GM21447 (cell line): ENCODE data around the gene ROBO3.

Experiments used
- ATAC-seq: cut with Tn5 transposase; IDR thresholded peaks from one replicate; pipeline ENCODE4 v1.9.1; 2021; ENCODE audit not compliant: unreplicated experiment

The ROBO3 gene

DNA sequence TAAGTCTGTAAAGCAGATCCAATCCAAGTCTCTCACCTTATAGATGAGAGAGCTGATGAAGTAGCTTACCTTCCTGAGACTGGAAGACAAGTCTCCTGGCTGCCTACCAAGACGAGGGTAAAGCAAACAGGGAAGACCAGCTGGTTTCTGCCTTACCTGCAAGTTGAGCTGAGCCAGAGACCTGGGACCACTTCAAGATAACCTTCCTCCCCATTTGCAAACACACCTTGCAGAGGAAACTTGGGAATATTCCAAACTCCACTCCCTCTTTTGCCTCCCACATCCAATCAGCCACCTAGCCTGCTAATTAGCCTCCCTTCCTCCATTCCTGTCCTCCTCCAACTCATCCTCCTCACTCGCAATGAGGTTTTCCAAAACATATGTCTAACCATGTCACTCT lies 23.4 kb upstream of the ROBO3 start:
- ATAC-seq, result no peak

DNA sequence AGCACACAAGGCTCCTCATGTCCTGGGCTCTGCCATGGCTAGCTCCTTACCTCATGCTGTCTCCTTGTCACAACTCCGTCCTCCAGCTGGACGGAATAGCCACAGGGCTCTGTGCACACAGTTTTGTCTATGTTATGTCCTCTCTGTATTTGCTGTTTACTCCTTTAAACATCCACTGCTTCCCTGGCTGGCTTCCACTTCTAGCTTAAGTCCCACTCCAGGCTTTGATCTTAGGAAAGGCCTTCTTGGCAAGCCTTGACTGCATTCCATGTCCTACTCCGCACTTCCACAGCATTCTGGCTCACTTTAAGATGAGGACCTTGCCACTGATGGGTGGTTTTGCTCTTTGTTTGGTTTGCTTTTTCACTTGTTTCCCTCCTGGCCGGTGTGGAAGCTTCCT lies 22.9 kb upstream of the ROBO3 start:
- ATAC-seq, result no peak

DNA sequence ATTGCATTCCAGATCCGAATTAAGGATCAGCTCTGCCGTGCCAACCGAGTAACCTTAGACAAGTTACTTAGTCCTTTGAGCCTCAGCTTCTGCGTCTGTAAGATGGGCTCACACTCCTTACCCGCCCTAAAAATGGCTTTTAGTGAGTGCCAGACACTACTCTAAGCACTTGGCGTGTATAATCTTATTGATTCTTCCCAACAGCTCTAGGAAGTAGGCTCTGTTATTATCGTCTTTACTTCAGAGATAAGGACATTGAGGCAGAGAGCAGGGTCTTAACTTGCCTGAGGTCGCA lies 21.7 kb upstream of the ROBO3 start:
- ATAC-seq, result no peak

DNA sequence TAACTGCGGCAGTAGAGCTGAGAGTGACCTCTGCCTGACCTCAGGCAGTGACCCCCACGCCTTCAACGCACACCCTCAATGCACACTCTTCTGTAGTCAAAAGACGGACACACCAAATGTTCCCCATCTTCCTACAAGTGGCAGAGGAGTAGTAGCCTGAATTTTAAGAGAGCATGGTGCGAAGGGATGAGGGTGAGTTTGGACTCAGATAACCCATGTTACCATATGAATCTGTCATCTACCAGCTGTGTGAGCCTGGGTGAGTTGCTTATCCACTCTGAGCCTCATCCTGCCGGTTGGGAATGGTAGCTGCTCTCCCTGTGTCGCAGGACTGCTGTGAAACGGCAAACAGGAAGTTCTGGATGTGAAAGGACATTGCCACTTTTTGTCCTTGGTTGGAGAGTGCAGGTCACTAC lies 20.6 kb upstream of the ROBO3 start:
- no peak for ATAC-seq

DNA sequence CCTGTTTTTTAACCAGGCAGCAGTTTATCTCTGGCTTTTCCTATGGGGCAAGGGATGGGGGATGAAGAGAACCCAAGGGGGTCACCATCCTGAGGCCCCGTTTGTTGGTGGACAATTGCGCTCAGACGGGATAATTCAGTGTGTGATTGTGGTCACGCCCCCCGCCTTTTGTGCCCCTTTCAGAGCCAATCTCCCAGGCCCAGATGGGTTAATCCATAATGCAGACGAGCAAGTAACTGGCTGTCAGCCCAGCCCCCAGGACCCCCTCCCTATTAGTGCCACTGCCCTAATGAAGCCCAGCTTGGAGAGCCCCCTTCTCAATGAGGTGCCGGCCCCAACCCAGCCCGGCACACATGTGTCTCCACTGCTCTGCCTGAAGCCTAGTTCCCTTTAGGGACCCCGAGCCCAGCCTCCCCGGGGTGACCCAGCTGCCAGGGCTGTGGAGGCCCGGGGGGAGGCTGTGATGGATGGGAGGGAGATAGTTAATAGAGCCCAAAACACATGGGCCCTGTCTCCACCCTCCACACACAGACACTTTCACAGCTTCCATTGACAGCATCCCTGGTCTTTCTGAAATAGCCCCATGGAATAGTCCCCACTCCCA lies 19.1 kb upstream of the ROBO3 start:
- no peak for ATAC-seq

DNA sequence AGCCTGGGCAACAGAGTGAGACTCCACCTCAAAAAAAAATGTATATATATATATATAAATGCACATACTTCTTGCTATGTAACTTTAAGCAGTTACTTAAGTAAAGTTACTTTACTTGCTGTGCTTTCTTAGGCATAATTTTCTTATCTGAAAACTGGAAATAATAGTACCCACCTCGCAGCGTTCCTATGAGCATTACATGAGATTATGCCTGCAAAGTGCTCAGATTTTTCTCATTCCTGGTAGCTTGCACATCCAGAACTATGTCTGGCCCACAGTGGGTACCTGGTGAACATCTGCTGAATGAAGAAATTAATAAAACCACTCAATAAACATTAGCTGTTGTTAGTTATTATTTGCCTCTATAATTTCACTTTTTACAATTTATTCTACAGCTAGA lies 6.1 kb upstream of the ROBO3 start:
- ATAC-seq, result no peak

DNA sequence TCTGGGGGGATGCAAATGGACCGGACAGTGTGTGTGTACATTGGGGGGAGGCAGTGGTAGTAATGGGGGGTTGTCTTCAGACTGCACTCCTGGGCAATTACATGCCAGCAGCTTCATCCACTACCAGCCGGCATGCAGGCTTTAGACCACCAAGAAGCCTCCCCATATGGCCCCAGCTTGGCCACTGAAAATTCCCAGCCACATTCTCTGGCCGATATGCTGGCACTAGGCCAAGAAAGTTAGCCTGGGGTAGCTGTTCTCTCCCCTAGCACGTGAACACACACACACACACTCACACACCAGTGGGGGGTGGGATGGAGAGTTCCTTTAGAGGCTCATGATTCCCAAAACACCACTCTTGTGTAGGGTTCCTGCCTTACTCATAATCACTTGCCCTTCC lies 3.6 kb upstream of the ROBO3 start:
- no peak for ATAC-seq

DNA sequence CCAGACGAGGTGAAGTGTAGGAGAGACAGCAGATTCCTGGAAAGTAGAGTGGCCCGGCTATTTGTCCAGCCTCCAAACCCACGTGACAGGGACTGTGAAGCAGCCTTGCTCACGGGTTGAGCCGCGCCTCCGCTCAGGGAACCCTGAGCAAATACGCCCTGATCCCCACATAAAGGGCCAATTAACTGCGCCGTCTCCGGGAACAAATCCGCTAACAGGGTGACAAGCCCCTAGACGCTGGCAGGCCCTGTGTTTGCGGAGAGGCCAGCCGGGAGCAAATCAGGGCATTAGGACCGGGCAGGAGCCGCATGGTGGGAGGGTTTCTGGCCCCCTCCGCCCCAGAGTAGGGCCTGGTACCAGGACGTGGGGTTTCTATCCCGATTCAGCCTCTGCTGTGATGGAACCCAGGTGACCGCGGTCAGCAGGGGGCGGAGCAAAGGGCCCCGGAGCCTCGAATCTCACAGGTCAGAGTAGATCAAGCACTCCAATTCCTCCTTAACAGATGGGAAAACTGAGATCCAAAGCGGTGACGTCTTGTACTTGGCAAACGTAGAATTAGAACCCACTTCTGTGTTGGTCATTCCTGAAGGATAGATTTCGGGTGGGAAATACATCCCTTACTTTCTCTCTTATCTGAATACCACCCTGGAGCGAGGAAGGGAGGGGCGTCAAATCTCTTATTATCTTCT lies 2.0 kb upstream of the ROBO3 start:
- no peak for ATAC-seq

DNA sequence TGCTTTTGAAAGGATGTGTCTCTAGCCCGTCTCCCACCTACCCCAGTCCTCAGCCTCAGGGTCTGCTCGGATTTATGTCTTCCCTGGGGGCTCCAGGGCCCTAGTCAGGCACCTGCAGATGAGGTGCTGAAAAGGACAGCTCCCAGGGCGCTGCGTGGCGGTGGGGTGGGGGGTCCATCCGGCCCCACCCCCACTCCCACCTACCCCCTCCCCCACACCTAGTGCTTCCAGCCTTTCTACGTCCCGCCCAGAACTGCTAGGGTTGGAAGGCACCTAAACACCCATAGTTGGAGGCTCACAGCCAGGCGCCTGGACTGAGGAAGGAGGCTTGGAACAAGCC lies 1.4 kb upstream of the ROBO3 start:
- ATAC-seq, result no peak

DNA sequence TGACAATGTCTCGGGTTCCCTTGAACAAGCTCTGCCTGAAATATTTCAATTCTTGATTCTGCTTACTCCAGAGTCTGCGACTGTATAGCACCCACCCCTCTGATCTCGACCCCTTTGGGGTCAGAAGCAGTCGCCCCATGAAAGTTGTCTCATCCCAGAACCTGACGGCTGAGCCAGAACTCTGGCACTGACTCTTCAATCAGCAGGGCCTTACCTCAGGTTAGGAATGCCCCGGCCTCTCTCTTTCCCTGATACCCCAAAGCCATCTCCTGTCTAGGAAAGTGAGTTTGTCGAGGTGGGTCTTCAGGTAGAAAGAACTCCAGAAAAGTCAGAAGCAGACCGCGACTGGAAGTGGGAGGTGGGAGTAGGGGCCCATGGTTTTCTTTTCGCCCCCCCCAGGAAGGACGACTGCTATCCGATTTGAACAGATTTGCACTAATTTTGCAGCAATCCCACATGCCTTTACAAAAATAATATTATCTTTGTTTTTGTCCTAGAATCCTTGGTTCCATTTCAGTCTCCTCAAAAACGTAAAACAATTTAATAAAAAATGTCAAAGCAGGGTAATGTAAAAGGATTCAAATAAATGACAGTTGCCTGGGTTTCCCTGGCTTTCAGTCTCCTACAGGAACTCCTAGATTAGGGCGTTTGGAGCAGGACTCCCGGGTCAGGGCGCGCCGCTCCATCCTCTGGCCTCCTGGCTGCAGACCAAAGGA lies 898 bp upstream of the ROBO3 start:
- ATAC-seq, result no peak

DNA sequence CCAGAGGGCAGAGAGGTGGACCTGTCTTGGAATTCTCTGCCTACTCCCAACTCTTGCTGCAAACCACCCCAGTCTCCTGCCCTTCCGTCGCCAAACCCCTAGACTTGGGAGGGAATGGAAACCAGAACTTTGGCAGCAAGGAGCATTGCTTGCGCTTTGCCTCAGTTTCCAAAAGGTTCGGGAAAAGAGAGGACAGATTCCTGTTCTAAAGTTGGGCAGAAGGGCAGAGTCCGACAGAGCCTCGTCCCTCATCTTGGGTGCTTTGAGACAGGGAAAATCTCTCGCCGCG lies 396 bp upstream of the ROBO3 start:
- ATAC-seq, result no peak

DNA sequence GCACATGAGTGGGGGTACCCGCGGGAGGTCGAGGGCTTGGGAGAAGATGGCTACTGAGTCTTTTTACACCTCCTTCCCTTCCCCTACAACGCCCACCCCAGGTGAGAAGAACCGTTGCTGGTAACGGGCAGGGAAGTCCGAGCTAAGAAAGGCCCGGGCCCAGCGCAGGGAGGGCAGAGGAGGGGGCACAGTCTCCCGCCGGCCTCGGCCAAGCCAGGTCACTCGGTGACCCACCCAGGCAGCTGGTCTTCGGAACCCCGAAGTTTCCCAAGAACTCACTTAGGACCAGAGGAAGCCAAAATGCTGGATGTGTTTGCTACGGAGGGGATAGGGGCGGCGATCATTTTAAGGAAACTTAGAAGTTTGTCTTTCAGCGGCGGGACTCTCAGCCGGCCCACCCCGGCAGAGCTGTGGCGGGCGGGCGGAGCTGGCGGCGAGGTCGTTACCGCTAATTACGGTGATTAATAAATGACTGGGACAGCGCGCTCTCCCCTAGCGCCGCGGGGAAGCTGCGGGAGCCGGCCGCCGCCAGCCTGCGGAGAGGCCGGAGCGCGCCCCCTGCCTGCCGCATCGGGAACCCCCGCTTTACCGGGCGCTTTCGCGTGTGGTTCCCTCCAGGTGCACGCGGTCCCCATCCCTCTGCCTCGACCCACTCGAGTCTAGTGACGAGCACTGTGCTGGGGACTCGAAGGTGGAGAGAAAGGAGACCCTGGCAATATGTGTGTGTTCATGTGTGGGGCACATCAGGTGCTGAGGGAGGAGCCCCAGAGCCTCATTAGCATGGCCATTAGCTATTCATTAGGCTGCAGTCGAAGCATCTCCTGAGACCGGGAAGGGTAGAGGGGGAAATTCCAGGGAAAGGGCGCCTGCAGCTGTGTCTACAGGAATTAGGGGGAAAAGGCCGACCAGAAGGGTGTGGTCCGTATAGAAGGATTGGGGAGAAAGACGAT lies 945 bp downstream of the ROBO3 start:
- no peak for ATAC-seq

DNA sequence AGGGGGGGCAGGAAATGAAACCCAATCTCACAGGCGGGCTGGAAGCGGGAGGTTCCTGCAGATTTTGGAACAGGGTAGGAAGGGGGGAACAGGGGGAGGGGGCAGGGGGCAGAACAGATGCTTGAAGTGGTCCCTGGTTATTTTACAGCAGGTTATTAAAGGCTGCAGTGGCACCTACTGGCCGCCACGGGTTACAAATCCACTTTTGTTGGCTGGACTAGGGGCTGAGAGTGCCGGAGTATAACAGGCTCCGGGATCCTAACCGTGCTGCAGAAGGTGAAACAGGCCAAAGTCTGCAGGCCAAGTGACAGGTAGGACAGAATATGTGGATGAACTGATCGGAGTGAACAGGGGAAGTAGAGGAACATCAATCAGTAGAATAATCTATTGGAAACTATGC lies 2.5 kb downstream of the ROBO3 start:
- peak; percentile 67 for ATAC-seq

DNA sequence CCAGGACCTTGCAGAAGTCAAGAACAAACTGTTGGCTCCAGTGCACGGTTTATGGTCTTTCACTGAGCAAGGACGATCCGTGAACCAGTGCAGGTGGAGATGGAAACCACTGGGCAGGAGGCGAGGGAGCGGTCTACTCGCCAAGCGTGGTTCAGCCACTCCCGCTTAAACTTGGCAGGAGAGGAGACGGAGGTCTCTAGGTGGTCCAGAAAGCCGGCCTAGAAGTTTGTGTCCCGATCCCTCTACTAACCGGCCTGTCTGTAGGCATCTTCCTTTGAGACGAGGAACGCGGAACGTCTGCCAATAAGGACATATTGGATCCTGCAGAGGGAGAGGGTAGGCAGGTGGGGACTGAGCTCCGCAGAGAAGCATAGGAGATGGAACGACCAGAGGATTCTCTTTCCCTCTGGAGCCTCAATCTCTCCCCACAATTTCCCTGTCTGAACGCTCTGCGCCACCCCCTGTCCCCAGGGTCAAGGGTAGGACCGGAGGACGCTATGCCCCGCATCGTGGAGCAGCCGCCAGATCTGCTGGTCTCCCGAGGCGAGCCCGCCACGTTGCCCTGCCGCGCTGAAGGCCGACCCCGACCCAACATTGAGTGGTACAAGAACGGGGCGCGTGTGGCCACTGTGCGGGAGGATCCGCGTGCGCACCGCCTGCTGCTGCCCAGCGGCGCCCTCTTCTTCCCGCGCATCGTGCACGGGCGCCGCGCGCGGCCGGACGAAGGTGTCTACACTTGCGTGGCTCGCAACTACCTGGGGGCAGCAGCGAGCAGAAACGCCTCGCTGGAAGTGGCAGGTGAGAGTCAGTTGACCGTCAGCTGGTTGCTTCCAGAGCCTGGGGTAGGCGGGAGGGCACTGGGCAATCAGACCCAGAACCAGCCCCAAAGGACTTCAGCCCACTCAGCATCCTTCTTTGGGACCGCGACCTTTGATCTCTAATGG lies 3.4 kb downstream of the ROBO3 start:
- no peak for ATAC-seq

DNA sequence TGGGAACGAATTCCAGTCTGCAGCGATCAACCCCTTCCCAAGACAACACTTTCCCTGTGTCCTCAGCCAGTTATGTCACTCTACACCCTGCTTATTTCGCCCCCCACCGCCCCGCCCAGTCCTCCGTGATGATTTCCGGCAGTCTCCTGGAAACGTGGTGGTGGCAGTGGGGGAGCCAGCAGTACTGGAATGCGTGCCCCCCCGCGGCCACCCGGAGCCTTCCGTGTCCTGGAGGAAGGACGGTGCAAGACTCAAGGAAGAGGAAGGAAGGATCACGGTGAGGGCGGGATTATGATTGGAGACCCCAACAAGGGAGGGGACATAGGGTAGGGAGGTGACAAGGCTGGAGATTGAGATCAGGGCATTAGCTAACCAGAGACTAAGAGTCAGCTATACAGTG lies 4.1 kb downstream of the ROBO3 start:
- no peak for ATAC-seq

DNA sequence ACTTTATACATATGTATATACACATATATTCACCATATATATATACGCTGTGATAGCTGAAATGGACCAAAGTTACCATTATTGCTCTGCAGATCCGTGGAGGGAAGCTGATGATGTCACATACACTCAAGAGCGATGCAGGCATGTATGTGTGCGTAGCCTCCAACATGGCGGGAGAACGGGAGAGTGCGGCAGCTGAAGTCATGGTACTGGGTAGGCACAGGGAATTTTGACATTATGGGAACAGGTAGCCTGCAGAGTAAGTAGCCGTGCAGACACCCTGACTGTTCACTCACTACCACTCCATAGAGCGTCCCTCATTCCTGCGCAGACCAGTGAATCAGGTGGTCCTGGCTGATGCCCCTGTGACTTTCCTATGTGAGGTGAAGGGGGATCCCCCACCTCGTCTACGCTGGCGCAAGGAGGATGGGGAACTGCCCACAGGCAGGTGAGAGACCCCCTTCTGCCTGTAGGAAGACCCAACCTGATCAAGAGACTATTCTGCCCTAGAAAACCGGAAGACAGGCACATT lies 4.7 kb downstream of the ROBO3 start:
- no peak for ATAC-seq

DNA sequence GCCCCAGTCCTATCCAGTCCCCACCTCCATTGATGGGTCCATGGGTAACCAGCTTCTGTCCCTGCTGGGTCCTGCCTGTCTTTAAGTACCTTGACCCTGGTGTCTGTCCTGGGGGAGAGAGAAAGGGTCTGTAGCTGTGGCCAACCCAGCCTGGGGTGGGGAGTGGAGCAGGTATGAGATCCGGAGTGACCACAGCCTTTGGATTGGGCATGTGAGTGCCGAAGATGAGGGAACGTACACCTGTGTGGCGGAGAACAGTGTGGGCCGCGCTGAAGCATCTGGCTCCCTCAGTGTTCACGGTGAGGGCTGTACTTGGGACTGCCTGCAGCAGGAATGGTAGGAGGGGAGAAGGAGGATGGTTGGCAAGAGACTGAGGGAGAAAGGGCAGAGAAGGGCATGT lies 5.2 kb downstream of the ROBO3 start:
- ATAC-seq, result no peak

DNA sequence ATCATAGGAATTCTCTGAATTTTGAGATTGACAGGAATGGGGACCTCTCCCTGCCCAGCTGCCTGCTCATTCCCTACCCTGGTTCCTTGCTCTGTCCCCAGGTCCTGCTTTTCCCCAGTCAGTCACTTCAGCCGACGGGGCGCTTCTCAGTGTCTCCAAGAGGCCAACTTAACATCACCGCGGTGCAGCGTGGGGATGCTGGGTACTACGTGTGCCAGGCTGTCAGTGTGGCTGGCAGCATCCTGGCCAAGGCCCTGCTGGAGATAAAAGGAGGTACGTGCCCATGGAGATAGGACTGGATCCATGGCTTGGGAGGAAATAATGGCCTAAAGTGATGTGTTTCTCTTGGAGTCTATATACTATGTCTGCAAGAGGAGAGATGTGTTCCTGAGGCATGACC lies 7.0 kb downstream of the ROBO3 start:
- no peak for ATAC-seq

DNA sequence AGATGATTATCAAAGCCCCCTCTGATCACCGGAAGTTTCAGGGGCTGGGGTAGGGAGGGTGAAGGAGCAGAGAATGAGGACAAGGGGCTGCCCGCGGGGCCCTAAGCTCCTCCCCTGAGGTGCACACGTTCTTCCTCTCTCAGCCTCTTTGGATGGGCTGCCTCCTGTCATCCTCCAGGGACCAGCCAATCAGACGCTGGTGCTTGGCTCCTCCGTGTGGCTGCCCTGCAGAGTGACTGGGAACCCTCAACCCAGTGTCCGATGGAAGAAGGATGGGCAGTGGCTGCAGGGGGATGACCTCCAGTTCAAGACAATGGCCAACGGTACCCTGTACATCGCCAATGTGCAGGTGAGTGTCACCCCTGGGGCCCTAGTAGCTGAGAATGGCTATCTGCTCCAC lies 7.5 kb downstream of the ROBO3 start:
- no peak for ATAC-seq

DNA sequence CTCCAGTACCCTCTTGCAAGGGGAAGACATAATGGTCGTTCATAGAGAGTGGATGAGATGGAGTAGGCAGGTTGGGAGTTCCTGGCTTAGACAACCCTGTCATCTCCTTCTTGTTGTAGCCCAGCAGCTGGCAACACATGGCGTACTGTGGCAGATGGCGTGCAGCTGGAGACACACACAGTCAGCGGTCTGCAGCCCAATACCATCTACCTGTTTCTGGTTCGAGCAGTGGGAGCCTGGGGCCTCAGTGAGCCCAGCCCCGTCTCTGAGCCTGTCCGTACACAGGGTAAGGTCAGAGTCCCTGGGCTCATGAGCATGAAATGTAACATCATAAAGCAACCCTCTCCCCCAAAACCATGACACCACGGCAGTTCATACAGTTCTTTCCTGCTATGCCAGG lies 8.7 kb downstream of the ROBO3 start:
- no peak for ATAC-seq
